Activated CD4-positive, alpha-beta T cell treated with anti-CD3 and anti-CD28 coated beads, Interleukin-2, amount 50 U/mL, for 48 hours (primary cell): Measurements from ENCODE around the gene MED25.
A peak's percentile ranks its signal among the peaks of the same experiment; 100 is the strongest.

ENCODE experiments used
- DNase-seq, 2 experiments: peaks; one replicate each; pipeline ENCODE4 v3.0.0-alpha.2; 2020

MED25 gene

GRCh38 chr19:49817964-49818648, at the start of gene MED25:
TSS of gene MED25 (plus strand) at chr19:49818289. CDS start at chr19:49818342, 53 bp downstream.
- DNase-seq = peak; percentile 82 to 88

- DNase-seq = no peak
These were observed 47.6 kb upstream of the MED25 start for GRCh38 chr19:49770529-49770928.

GRCh38 chr19:49771674-49772139, 46.4 kb upstream of the MED25 start:
- DNase-seq = no peak

- DNase-seq = no peak
These were observed 45.1 kb upstream of the MED25 start for GRCh38 chr19:49772850-49773432.

GRCh38 chr19:49773663-49774350, 44.3 kb upstream of the MED25 start:
- DNase-seq = no peak

- no peak for DNase-seq
These were observed 43.1 kb upstream of the MED25 start for GRCh38 chr19:49774969-49775368.

- DNase-seq = no peak
These were observed 42.2 kb upstream of the MED25 start for GRCh38 chr19:49775742-49776370.

GRCh38 chr19:49776371-49776764, 41.7 kb upstream of the MED25 start:
- no peak for DNase-seq

GRCh38 chr19:49779731-49780555, 38.1 kb upstream of the MED25 start:
- no peak for DNase-seq

- no peak for DNase-seq
These were observed 37.2 kb upstream of the MED25 start for GRCh38 chr19:49780861-49781260.

GRCh38 chr19:49781394-49781793, 36.7 kb upstream of the MED25 start:
- DNase-seq = no peak

GRCh38 chr19:49782515-49782914, 35.6 kb upstream of the MED25 start:
- DNase-seq = no peak

- no peak for DNase-seq
These were observed 31.7 kb upstream of the MED25 start for GRCh38 chr19:49786376-49786820.

GRCh38 chr19:49787746-49788145, 30.3 kb upstream of the MED25 start:
- no peak for DNase-seq

GRCh38 chr19:49788857-49789256, 29.2 kb upstream of the MED25 start:
- no peak for DNase-seq

- no peak for DNase-seq
These were observed 27.2 kb upstream of the MED25 start for GRCh38 chr19:49790866-49791265.

GRCh38 chr19:49791776-49792445, 26.2 kb upstream of the MED25 start:
- no peak for DNase-seq

- no peak for DNase-seq
These were observed 25.1 kb upstream of the MED25 start for GRCh38 chr19:49792829-49793560.

- DNase-seq = peak in 1 of 2 experiments; percentile 29
These were observed 24.6 kb upstream of the MED25 start for GRCh38 chr19:49793561-49793840.

- DNase-seq = no peak
These were observed 22.5 kb upstream of the MED25 start for GRCh38 chr19:49795615-49796014.

GRCh38 chr19:49798574-49798973, 19.5 kb upstream of the MED25 start:
- DNase-seq = no peak
